BJ (cell line): Measurements from ENCODE around the gene PHLPP1. TPM values are rescaled to one million over a fixed set of nuclear protein-coding genes. Genes with fewer than 3 reads are reported as not detected.

ENCODE experiments used
- CTCF ChIA-PET: fragments of 350-600 bp; formaldehyde crosslinking; extraction: SDS; loops from one replicate; lab custom pipeline; 2021; ENCODE audit warnings: antibody characterized with exemption, inconsistent platforms; lab: Yijun Ruan, JAX
- POLR2A ChIA-PET: fragments of 300-600 bp; sonication (Branson Sonifier 250); formaldehyde crosslinking; extraction: SDS; loops from one replicate; lab custom pipeline; 2021; ENCODE audit warnings: antibody characterized with exemption; lab: Charles Lee
- DNase-seq: peaks from one replicate; pipeline ENCODE4 v3.0.0-alpha.2; 2011; ENCODE audit warnings: low read depth
- H3K27me3 ChIP-seq: 2 replicates; pipeline ENCODE4 v1.6.0; 2011; ENCODE audit warnings: low read length; ENCODE audit not compliant: control insufficient read depth, insufficient read depth
- H3K36me3 ChIP-seq: 2 replicates; pipeline ENCODE4 v1.5.1; 2011; ENCODE audit warnings: low read length; ENCODE audit not compliant: control insufficient read depth, insufficient read depth
- H3K4me3 ChIP-seq: 2 replicates; pipeline ENCODE4 v1.5.1; 2011; ENCODE audit warnings: low read depth, mild to moderate bottlenecking, control low read depth, low read length
- polyA plus RNA-seq: library from polyadenylated mRNA; depleted of rRNA; stranded (reverse); fragments of >200 nt; gene quantifications from 2 replicates; pipeline ENCODE4 v1.2.3, GENCODE V29; 2011
- TF ChIP-seq, protein P1 (sequence below): IDR thresholded peaks from 2 replicates; pipeline ENCODE4 v1.5.1; 2011; ENCODE audit warnings: low read depth, mild to moderate bottlenecking, control low read depth, inconsistent platforms, low read length, moderate library complexity; ENCODE audit not compliant: insufficient read depth

Gene PHLPP1
- polyA plus RNA-seq, 1 experiment, result 4.0 TPM

DNA sequence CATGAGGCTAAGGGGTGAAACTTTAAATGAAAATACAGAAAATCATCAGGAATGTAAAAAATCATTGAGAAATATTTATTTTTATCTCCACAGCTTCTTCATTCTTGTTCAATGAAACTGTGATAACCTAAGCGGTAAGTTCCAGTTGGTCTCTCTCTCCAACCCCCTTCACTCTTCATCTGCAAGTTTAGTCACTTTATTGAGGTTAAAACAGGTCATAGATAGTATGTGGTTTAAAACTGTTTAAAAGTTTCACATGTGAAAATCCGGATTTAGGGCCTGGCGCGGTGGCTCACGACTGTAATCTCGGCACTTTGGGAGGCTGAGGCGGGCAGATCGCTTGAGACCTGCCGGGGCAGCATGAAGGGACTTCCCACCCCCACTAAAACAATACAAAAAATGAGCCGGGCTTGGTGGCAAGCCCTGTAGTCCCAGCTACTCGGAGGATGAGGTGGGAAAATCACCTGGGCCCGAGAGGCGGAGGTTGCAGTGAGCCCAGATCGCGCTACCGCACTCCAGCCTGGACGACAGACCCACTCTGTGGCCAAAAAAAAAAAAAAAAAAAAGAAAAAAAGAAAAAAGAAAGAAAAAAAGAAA lies 1.6 kb upstream of the PHLPP1 start:
- ChIA-PET CTCF (interaction anchor here (0.9 to 3.2 kb wide), 2 partner anchors 243 to 265 kb away, joined by 3 to 35 read pairs; no protein-coding TSS in a partner anchor), POLR2A (no interaction called here)
- no peaks in the 10 kb centered on the region for H3K27me3 ChIP-seq
- TF ChIP-seq, protein P1, sequence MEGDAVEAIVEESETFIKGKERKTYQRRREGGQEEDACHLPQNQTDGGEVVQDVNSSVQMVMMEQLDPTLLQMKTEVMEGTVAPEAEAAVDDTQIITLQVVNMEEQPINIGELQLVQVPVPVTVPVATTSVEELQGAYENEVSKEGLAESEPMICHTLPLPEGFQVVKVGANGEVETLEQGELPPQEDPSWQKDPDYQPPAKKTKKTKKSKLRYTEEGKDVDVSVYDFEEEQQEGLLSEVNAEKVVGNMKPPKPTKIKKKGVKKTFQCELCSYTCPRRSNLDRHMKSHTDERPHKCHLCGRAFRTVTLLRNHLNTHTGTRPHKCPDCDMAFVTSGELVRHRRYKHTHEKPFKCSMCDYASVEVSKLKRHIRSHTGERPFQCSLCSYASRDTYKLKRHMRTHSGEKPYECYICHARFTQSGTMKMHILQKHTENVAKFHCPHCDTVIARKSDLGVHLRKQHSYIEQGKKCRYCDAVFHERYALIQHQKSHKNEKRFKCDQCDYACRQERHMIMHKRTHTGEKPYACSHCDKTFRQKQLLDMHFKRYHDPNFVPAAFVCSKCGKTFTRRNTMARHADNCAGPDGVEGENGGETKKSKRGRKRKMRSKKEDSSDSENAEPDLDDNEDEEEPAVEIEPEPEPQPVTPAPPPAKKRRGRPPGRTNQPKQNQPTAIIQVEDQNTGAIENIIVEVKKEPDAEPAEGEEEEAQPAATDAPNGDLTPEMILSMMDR, result no peak
- DNase-seq, result no peak
- no peak overlapping the region for H3K4me3 ChIP-seq
- no peaks in the 10 kb centered on the region for H3K36me3 ChIP-seq

DNA sequence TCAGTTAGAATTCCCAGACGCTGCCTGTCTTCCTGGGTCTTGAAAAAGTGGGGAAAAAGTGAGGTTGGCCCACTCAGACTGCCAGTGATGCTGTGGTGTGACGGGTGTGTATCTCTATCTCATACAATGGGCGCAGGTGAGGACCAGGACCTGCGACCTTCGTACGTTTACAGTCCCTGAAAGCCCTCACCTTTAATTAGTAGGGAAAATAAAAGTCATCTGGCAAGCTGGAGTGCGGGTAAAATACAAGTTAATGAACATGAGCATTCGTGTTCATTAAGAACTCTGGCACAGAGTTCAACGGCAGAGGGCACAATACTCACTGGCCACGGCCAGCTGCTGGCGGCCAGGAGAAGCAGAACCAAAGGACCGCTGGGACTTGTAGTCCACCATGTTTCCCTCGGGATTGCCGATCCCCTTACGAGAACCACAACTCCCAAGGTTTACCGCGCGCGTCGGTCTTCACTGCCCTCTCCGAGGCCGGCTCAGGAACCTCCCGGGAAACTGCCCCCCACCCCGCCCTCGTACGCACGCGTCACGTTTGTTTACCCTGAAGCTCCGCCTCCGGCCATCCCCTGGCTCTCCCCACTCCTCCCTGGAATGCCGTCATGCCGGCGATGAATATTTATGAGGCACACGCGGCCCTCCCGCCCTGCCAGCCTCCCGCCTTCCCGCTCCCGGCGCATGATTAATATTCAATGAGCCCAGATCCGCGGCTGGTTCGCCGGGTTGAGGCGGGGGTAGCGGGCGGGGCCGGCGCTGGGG lies 488 bp upstream of the PHLPP1 start:
- no peaks in the 10 kb centered on the region for H3K36me3 ChIP-seq
- CTCF ChIA-PET, result interaction anchor here (0.6 to 4.2 kb wide), 24 partner anchors 8 to 732 kb away, joined by 3 to 44 read pairs (median 4); no protein-coding TSS in a partner anchor
- DNase-seq, result peak; percentile 99
- POLR2A ChIA-PET, result interaction anchor here (0.5 to 0.7 kb wide), 3 partner anchors 141 to 356 kb away, joined by 3 read pairs; no protein-coding TSS in a partner anchor
- TF ChIP-seq, protein P1, result peak; percentile 82
- no peaks in the 10 kb centered on the region for H3K27me3 ChIP-seq
- H3K4me3 ChIP-seq, result peak overlapping the region; percentile 77

DNA sequence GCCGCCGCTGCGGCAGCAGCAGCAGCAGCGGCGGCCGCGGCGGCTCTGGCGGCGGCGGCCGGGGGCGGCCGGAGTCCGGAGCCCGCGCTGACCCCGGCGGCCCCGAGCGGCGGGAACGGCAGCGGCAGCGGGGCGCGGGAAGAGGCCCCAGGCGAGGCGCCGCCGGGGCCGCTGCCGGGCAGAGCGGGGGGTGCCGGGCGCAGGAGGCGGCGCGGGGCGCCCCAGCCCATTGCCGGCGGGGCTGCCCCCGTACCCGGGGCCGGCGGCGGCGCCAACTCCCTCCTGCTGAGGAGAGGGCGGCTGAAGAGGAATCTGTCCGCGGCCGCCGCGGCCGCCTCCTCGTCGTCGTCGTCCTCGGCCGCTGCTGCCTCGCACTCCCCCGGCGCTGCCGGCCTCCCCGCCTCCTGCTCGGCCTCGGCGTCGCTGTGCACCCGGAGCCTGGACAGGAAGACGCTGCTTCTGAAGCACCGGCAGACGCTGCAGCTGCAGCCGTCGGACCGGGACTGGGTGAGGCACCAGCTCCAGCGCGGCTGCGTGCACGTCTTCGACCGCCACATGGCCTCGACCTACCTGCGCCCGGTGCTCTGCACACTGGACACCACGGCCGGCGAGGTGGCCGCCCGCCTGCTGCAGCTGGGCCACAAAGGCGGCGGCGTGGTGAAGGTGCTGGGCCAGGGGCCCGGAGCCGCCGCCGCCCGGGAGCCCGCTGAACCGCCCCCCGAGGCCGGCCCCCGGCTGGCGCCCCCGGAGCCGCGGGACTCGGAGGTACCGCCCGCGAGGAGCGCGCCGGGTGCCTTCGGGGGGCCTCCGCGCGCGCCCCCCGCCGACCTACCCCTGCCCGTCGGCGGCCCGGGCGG lies 646 bp downstream of the PHLPP1 start:
- no peaks in the 10 kb centered on the region for H3K36me3 ChIP-seq
- POLR2A ChIA-PET, result interaction anchor here (0.5 kb wide), 1 partner anchor 176 kb away, joined by 6 read pairs; no protein-coding TSS in a partner anchor
- DNase-seq, result no peak
- CTCF ChIA-PET, result interaction anchor here (0.6 to 4.2 kb wide), 8 partner anchors 114 to 290 kb away, joined by 3 to 44 read pairs (median 5); no protein-coding TSS in a partner anchor
- TF ChIP-seq, protein P1, result no peak
- H3K27me3 ChIP-seq, result no peaks in the 10 kb centered on the region
- H3K4me3 ChIP-seq, result peak overlapping the region; percentile 77

DNA sequence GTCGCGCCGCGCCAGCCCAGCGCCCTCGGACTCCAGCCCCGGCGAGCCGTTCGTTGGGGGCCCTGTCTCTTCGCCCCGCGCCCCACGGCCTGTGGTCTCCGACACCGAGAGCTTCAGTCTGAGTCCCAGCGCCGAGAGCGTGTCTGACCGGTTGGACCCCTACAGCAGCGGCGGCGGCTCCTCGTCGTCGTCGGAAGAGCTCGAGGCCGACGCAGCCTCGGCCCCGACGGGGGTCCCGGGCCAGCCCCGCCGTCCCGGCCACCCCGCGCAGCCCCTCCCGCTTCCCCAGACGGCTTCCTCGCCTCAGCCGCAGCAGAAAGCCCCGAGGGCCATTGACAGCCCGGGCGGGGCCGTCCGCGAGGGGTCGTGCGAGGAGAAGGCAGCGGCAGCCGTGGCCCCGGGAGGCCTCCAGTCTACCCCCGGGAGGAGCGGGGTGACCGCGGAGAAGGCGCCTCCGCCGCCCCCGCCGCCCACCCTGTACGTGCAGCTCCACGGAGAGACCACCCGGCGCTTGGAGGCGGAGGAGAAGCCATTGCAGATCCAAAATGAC lies 1.4 kb downstream of the PHLPP1 start:
- peak overlapping the region; percentile 77 for H3K4me3 ChIP-seq
- H3K27me3 ChIP-seq, result no peaks in the 10 kb centered on the region
- TF ChIP-seq, protein P1, result 0 out of 2 replicates have a peak, but pooled peaks have one; percentile 14
- ChIA-PET CTCF (interaction anchor here (0.6 to 4.2 kb wide), 6 partner anchors 126 to 264 kb away, joined by 3 to 44 read pairs (median 6); no protein-coding TSS in a partner anchor), POLR2A (no interaction called here)
- H3K36me3 ChIP-seq, result no peaks in the 10 kb centered on the region
- no peak for DNase-seq
